ENCODE results near the gene ADISSP.

DNA sequence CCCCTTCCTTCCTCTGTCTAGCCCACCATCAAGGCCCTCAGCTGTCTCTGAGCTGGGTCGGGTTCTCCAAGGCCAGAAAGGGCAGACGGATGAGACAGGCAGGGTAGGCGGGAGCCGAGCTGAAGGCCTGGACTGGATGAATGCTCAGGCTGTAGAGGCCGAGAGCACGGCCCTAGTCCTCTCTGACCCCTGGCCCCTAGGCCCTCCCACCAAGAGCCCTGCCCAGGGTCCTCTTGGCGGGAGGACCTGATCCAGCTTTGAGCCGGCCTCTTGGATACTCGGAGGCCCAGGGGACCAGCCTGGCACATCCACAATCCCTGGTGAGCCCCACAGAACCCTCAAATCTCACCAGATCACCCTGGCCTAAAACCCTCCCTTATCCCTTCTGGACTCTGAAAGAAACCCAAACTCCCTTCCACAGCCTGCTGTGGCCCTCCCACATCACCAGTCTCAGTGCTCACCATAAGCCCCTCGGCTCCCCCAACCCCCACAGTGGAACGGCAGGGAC is 8.2 kb downstream of the ADISSP start:
- TF ChIP-seq, protein P1, sequence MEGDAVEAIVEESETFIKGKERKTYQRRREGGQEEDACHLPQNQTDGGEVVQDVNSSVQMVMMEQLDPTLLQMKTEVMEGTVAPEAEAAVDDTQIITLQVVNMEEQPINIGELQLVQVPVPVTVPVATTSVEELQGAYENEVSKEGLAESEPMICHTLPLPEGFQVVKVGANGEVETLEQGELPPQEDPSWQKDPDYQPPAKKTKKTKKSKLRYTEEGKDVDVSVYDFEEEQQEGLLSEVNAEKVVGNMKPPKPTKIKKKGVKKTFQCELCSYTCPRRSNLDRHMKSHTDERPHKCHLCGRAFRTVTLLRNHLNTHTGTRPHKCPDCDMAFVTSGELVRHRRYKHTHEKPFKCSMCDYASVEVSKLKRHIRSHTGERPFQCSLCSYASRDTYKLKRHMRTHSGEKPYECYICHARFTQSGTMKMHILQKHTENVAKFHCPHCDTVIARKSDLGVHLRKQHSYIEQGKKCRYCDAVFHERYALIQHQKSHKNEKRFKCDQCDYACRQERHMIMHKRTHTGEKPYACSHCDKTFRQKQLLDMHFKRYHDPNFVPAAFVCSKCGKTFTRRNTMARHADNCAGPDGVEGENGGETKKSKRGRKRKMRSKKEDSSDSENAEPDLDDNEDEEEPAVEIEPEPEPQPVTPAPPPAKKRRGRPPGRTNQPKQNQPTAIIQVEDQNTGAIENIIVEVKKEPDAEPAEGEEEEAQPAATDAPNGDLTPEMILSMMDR (IDR thresholded peaks at IDR 0.05; ENCODE audit: insufficient read depth, low read length, poor library complexity, severe bottlenecking), result no peak
- no peak for TF ChIP-seq EZH2phosphoT487 (conservative IDR thresholded peaks at IDR 0.05; ENCODE audit: low read length)

All from SU-DHL-6 (cell line).